IMR-90 (cell line): ENCODE measurements around the gene PSMD1. TPM values are rescaled to one million over a fixed set of nuclear protein-coding genes. Genes with fewer than 3 reads are reported as not detected.

Experiments used
- CHD1 ChIP-seq: IDR thresholded peaks from 2 replicates; pipeline ENCODE4 v1.6.1; 2012; ENCODE audit warnings: low read depth, low read length, improper control_type of control experiment
- ELK1 ChIP-seq: fragments of 150-350 bp; IDR thresholded peaks from 2 replicates; pipeline ENCODE4 v1.6.1; 2016; ENCODE audit warnings: low read depth, mild to moderate bottlenecking, low read length, moderate library complexity, borderline replicate concordance
- FOS ChIP-seq: fragments of 150-350 bp; IDR thresholded peaks from 2 replicates; pipeline ENCODE4 v1.6.1; 2016; ENCODE audit warnings: low read depth, low read length
- MAFK ChIP-seq: IDR thresholded peaks from 2 replicates; pipeline ENCODE4 v1.6.1; 2012; ENCODE audit warnings: low read depth, low read length, improper control_type of control experiment
- RAD21 ChIP-seq: IDR thresholded peaks from 2 replicates; pipeline ENCODE4 v1.6.1; 2012; ENCODE audit warnings: low read length, improper control_type of control experiment
- polyA plus RNA-seq, 3 experiments: library from polyadenylated mRNA; depleted of rRNA; stranded (reverse); fragments of >200 nt; gene quantifications; 2 replicates each; pipeline ENCODE4 v1.2.3, GENCODE V29; 2012; ENCODE audit warnings: low replicate concordance in 1 of 3
- total RNA-seq: library from RNA; depleted of rRNA; stranded (reverse); fragments of >200 nt; gene quantifications from 2 replicates; pipeline ENCODE4 v1.2.3, GENCODE V29; 2012

PSMD1 gene
- total and polyA plus RNA-seq, 2 of the 4 experiments (the other 2 are of a cell fraction) = 89.8 to 181 TPM

DNA sequence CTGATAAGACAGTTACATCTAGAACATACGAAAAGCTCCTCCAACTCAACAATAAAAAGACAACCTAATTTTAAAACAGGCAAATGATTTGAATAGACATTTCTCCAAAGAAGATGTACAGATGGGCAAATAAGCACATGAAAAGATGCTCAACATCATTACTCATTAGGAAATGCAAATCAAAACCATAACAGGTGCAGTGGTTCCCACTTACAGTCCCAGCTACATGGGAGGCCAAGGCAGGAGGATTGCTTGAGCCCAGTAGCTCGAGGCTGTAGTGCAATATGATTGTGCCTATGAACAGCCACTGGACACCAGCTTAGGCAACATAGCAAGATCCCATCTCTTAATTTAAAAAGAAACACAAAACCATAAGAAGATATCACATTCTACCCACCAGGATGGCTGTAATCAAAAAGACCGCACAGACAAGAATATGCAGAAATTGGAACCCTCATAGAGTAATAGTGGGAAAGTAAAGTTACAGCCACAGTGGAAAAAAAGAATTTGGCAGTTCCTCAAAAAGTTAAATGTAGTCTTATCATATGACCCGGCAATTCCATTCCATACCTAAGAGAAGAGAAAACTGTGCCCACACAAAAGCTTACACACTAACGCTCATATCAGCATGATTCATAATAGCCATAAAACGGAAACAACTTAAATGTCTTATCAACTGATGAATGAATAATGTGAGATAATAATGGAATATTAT lies 111.2 kb downstream of the PSMD1 start (continued):
- TF ChIP-seq ELK1 (no peak), MAFK (no peak), RAD21 (no peak), FOS (no peak), CHD1 (no peak)
